Activated naive CD8-positive, alpha-beta T cell (primary cell): Measurements from ENCODE around the gene TMUB1.

Experiments
- H3K27ac Mint-ChIP-seq: one replicate; pipeline ENCODE4 v1.8.0; 2021; ENCODE audit warnings: mixed read lengths
- H3K27me3 Mint-ChIP-seq: one replicate; pipeline ENCODE4 v1.8.0; 2021; ENCODE audit warnings: mixed read lengths
- H3K36me3 Mint-ChIP-seq: one replicate; pipeline ENCODE4 v1.8.0; 2021; ENCODE audit warnings: mixed read lengths
- H3K4me1 Mint-ChIP-seq: one replicate; pipeline ENCODE4 v1.8.0; 2021; ENCODE audit warnings: low read depth, mixed read lengths
- H3K4me3 Mint-ChIP-seq: one replicate; pipeline ENCODE4 v1.8.0; 2021; ENCODE audit warnings: mild to moderate bottlenecking, mixed read lengths
- H3K9me3 Mint-ChIP-seq: one replicate; pipeline ENCODE4 v1.8.0; 2021; ENCODE audit warnings: low read depth, mixed read lengths

The TMUB1 gene

GRCh38 chr7:151099486-151100211 lies 16.4 kb upstream of the TMUB1 start:
- no peaks in the 10 kb centered on the region for H3K9me3 Mint-ChIP-seq
- no peak overlapping the region for H3K4me3 Mint-ChIP-seq
- no peaks in the 10 kb centered on the region for H3K4me1 Mint-ChIP-seq
- no peaks in the 10 kb centered on the region for H3K27me3 Mint-ChIP-seq
- no peak overlapping the region for H3K27ac Mint-ChIP-seq
- no peaks in the 10 kb centered on the region for H3K36me3 Mint-ChIP-seq

- no peaks in the 10 kb centered on the region for H3K36me3 Mint-ChIP-seq
- no peak overlapping the region for H3K27ac Mint-ChIP-seq
- H3K4me1 Mint-ChIP-seq, result no peaks in the 10 kb centered on the region
- no peaks in the 10 kb centered on the region for H3K27me3 Mint-ChIP-seq
- no peaks in the 10 kb centered on the region for H3K9me3 Mint-ChIP-seq
- H3K4me3 Mint-ChIP-seq, result no peak overlapping the region
These were observed 12.7 kb upstream of the TMUB1 start for GRCh38 chr7:151095828-151096475.

GRCh38 chr7:151095123-151095797 lies 12.0 kb upstream of the TMUB1 start:
- Mint-ChIP-seq H3K4me3 (no peak overlapping the region), H3K27me3 (no peaks in the 10 kb centered on the region), H3K36me3 (no peaks in the 10 kb centered on the region), H3K9me3 (no peaks in the 10 kb centered on the region), H3K27ac (no peak overlapping the region), H3K4me1 (no peaks in the 10 kb centered on the region)

DNA sequence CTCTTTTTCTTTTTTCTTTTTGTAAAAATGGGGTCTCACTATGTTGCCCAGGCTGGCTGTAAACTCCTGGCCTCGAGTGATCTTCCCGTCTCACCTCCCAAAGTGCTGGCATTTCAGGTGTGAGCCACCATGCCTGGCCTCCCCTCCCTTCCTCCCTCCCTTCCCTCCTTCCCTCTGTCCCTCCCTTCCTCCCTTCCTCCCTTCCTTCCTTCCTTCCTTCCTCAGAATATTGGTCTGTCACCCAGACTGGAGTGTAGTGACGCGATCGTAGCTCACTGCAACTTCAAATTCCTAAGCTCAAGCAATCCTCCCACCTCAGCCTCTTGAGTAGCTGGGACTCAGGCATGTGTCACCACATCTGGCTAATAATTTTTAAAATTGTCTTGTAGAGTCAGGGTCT lies 11.4 kb upstream of the TMUB1 start:
- Mint-ChIP-seq H3K27me3 (no peaks in the 10 kb centered on the region), H3K9me3 (no peaks in the 10 kb centered on the region), H3K4me1 (no peaks in the 10 kb centered on the region), H3K27ac (no peak overlapping the region), H3K36me3 (no peaks in the 10 kb centered on the region), H3K4me3 (no peak overlapping the region)

DNA sequence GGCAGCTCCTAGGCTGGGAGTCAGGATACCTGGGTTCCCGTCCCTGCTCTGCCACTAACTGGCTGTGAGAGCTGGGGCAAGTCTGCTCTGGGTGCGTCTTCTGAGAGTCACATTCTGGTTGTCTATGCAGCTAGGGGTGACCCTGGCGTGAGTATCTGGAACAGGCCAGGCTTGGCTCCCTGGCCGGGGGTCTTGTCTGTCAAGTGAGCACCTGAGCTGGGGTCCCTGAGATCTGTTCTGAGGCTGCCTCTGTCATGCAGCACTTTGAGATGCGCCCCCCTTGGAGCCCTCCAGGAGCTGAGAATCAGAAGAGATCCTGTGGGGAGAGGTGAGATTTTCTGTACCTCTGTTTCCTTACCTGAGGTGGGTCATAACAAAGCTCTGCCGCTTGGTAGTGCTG lies 10.5 kb upstream of the TMUB1 start:
- Mint-ChIP-seq H3K4me3 (no peak overlapping the region), H3K27me3 (peaks cover 2% of the 10 kb centered on the region), H3K27ac (no peak overlapping the region), H3K36me3 (no peaks in the 10 kb centered on the region), H3K9me3 (no peaks in the 10 kb centered on the region), H3K4me1 (peaks cover 6% of the 10 kb centered on the region)

- H3K4me1 Mint-ChIP-seq, result peaks cover 11% of the 10 kb centered on the region
- no peak overlapping the region for H3K27ac Mint-ChIP-seq
- H3K4me3 Mint-ChIP-seq, result no peak overlapping the region
- H3K36me3 Mint-ChIP-seq, result no peaks in the 10 kb centered on the region
- no peaks in the 10 kb centered on the region for H3K9me3 Mint-ChIP-seq
- peaks cover 2% of the 10 kb centered on the region for H3K27me3 Mint-ChIP-seq
These were observed 8.7 kb upstream of the TMUB1 start for GRCh38 chr7:151091988-151092387.

- no peak overlapping the region for H3K4me3 Mint-ChIP-seq
- no peaks in the 10 kb centered on the region for H3K36me3 Mint-ChIP-seq
- peaks cover 2% of the 10 kb centered on the region for H3K27me3 Mint-ChIP-seq
- H3K27ac Mint-ChIP-seq, result no peak overlapping the region
- peaks cover 11% of the 10 kb centered on the region for H3K4me1 Mint-ChIP-seq
- no peaks in the 10 kb centered on the region for H3K9me3 Mint-ChIP-seq
These were observed 8.1 kb upstream of the TMUB1 start for GRCh38 chr7:151091431-151091830.

DNA sequence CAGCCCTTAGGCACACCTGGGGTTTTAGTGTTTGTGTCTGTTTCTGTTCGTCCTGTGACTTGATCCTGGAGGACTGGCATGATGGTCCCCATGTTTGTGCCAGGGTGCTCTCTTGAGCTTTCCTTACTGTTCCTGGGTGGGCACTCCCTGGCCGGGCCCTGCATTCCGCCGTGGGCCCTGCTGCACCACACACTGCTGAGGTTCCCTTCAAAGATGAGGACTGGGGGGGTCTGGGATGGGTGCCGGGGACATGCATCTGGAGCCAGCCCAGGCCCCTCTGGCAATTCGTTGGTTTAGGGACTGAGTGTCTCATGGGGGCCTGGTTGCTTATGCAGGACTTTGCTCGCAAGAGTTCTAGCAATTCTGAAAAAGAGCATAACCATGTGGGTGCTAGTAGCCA lies 7.7 kb upstream of the TMUB1 start:
- Mint-ChIP-seq H3K9me3 (no peaks in the 10 kb centered on the region), H3K27me3 (peaks cover 2% of the 10 kb centered on the region), H3K4me1 (peaks cover 11% of the 10 kb centered on the region), H3K27ac (no peak overlapping the region), H3K4me3 (no peak overlapping the region), H3K36me3 (no peaks in the 10 kb centered on the region)

- Mint-ChIP-seq H3K36me3 (no peaks in the 10 kb centered on the region), H3K4me1 (peaks cover 20% of the 10 kb centered on the region), H3K9me3 (no peaks in the 10 kb centered on the region), H3K27ac (no peak overlapping the region), H3K27me3 (peaks cover 4% of the 10 kb centered on the region), H3K4me3 (no peak overlapping the region)
These were observed 6.8 kb upstream of the TMUB1 start for GRCh38 chr7:151089893-151090730.

GRCh38 chr7:151088856-151089699 lies 5.8 kb upstream of the TMUB1 start:
- peaks cover 26% of the 10 kb centered on the region for H3K4me1 Mint-ChIP-seq
- H3K4me3 Mint-ChIP-seq, result peak overlapping the region; percentile 81
- no peaks in the 10 kb centered on the region for H3K36me3 Mint-ChIP-seq
- peaks cover 8% of the 10 kb centered on the region for H3K27me3 Mint-ChIP-seq
- H3K27ac Mint-ChIP-seq, result peak overlapping the region; percentile 10
- H3K9me3 Mint-ChIP-seq, result no peaks in the 10 kb centered on the region

- Mint-ChIP-seq H3K36me3 (no peaks in the 10 kb centered on the region), H3K27me3 (peaks cover 8% of the 10 kb centered on the region), H3K27ac (peak overlapping the region; percentile 41), H3K9me3 (no peaks in the 10 kb centered on the region), H3K4me1 (peaks cover 27% of the 10 kb centered on the region), H3K4me3 (peak overlapping the region; percentile 81)
These were observed 4.9 kb upstream of the TMUB1 start for GRCh38 chr7:151088019-151088855.

- Mint-ChIP-seq H3K36me3 (no peaks in the 10 kb centered on the region), H3K27me3 (peaks cover 8% of the 10 kb centered on the region), H3K9me3 (no peaks in the 10 kb centered on the region), H3K27ac (no peak overlapping the region), H3K4me1 (peaks cover 32% of the 10 kb centered on the region), H3K4me3 (peak overlapping the region; percentile 86)
These were observed 4.1 kb upstream of the TMUB1 start for GRCh38 chr7:151087245-151088018.

GRCh38 chr7:151086802-151087244 lies 3.5 kb upstream of the TMUB1 start:
- H3K4me3 Mint-ChIP-seq, result peak overlapping the region; percentile 86
- H3K4me1 Mint-ChIP-seq, result peaks cover 32% of the 10 kb centered on the region
- no peak overlapping the region for H3K27ac Mint-ChIP-seq
- H3K36me3 Mint-ChIP-seq, result no peaks in the 10 kb centered on the region
- peaks cover 8% of the 10 kb centered on the region for H3K27me3 Mint-ChIP-seq
- H3K9me3 Mint-ChIP-seq, result no peaks in the 10 kb centered on the region
